ENCODE results near the gene ELMO1.

- TF ChIP-seq, protein P1, sequence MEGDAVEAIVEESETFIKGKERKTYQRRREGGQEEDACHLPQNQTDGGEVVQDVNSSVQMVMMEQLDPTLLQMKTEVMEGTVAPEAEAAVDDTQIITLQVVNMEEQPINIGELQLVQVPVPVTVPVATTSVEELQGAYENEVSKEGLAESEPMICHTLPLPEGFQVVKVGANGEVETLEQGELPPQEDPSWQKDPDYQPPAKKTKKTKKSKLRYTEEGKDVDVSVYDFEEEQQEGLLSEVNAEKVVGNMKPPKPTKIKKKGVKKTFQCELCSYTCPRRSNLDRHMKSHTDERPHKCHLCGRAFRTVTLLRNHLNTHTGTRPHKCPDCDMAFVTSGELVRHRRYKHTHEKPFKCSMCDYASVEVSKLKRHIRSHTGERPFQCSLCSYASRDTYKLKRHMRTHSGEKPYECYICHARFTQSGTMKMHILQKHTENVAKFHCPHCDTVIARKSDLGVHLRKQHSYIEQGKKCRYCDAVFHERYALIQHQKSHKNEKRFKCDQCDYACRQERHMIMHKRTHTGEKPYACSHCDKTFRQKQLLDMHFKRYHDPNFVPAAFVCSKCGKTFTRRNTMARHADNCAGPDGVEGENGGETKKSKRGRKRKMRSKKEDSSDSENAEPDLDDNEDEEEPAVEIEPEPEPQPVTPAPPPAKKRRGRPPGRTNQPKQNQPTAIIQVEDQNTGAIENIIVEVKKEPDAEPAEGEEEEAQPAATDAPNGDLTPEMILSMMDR (IDR thresholded peaks at IDR 0.05 in 2 of 3, conservative IDR thresholded peaks at IDR 0.05 in 1 of 3; ENCODE audit: borderline replicate concordance in 1 of 3, insufficient read depth in 1 of 3, low read depth in 2 of 3, low read length in 2 of 3), result no peak
- TF ChIP-seq, protein P2, sequence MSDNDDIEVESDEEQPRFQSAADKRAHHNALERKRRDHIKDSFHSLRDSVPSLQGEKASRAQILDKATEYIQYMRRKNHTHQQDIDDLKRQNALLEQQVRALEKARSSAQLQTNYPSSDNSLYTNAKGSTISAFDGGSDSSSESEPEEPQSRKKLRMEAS (IDR thresholded peaks at IDR 0.05), result no peak
- TF ChIP-seq RAD21 (IDR thresholded peaks at IDR 0.05; ENCODE audit: low read depth), result no peak
- no peak for TF ChIP-seq ZFX (IDR thresholded peaks at IDR 0.05)
- TF ChIP-seq FOSL1 (IDR thresholded peaks at IDR 0.05; ENCODE audit: low read depth), result no peak
- TF ChIP-seq POLR2A (IDR thresholded peaks at IDR 0.05; ENCODE audit: borderline replicate concordance, extremely low read depth, insufficient read depth, insufficient read length), result no peak
- TF ChIP-seq ELF1 (IDR thresholded peaks at IDR 0.05; ENCODE audit: borderline replicate concordance, low read depth), result no peak
- no peak for TF ChIP-seq ZNF274 (IDR thresholded peaks at IDR 0.05; ENCODE audit: low read depth, low read length)
Measured at GRCh38 chr7:36911788-36912187, 536.9 kb downstream of the ELMO1 start.
